ENCODE data around the gene SUGT1. TPM values are rescaled to one million over a fixed set of nuclear protein-coding genes. Genes with fewer than 3 reads are reported as not detected.
"Not testable (repeated sequence)": the region's sequence is repeated elsewhere in the genome, so short reads cannot be mapped to it uniquely, and the experiment has no call there.

Gene SUGT1
- total RNA-seq, 2 donors from 2014 or later, result 33.4 to 38.3 TPM

- TF ChIP-seq CTCF (IDR thresholded peaks at IDR 0.05), result peak in 1 of 2 donors; percentile 48
- no peaks in the 10 kb centered on the region for H3K27me3 ChIP-seq
- DNase-seq (ENCODE audit: low spot score), result no peak
- no peaks in the 10 kb centered on the region for H3K4me1 ChIP-seq
- no peak overlapping the region for H3K4me3 ChIP-seq
- no peaks in the 10 kb centered on the region for H3K9me3 ChIP-seq
- H3K27ac ChIP-seq, result no peak overlapping the region
- H3K36me3 ChIP-seq, result peaks cover 70% of the 10 kb centered on the region
Measured at GRCh38 chr13:52665325-52665724, 12.7 kb downstream of the SUGT1 start.

DNA sequence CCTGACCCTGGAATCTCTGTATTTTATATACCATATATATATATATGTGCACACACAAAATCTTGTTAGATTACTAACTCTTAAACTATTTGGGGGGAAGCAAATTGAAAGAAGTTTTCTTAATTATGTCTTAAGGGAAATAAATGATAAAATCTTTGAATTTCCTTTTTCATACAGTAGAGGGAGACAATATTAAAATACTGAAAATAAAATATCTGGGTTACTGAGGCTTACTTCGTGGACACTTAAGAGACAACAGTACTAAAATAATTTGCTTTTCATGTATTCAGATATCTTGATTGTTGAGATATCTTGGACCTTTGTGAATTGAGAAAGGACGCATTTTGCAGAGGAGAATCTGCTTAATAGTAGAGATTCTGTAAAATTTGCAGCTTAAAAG is 17.0 kb downstream of the SUGT1 start:
- Histone ChIP-seq H3K4me3 (no peak overlapping the region), H3K27ac (no peak overlapping the region), H3K27me3 (no peaks in the 10 kb centered on the region), H3K9me3 (no peaks in the 10 kb centered on the region), H3K36me3 (peaks cover 47% of the 10 kb centered on the region), H3K4me1 (no peaks in the 10 kb centered on the region)
- no peak for TF ChIP-seq CTCF (IDR thresholded peaks at IDR 0.05)
- DNase-seq (ENCODE audit: low spot score), result no peak

DNA sequence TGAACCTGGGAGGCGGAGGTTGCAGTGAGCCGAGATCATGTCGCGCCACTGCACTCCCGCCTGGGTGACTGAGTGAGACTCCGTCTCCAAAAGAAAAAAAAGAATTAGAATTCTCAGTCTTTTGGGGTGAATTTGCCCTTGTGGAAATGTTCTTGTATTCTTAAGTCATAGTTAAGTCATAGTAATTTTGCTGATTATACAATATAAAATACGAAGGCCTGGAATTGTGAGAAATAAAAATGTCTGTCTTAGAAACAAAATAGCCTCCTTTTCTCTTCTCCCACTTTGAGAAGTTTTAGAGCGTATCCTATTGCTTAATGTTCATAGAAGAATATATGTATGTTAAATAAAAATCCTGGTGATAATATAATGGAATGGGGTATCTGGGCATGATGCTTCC is 18.1 kb downstream of the SUGT1 start:
- no peak for TF ChIP-seq CTCF (IDR thresholded peaks at IDR 0.05)
- Histone ChIP-seq H3K36me3 (peaks cover 48% of the 10 kb centered on the region), H3K4me3 (no peak overlapping the region), H3K27me3 (no peaks in the 10 kb centered on the region), H3K9me3 (no peaks in the 10 kb centered on the region), H3K27ac (no peak overlapping the region), H3K4me1 (no peaks in the 10 kb centered on the region)
- DNase-seq (ENCODE audit: low spot score), result no peak

DNA sequence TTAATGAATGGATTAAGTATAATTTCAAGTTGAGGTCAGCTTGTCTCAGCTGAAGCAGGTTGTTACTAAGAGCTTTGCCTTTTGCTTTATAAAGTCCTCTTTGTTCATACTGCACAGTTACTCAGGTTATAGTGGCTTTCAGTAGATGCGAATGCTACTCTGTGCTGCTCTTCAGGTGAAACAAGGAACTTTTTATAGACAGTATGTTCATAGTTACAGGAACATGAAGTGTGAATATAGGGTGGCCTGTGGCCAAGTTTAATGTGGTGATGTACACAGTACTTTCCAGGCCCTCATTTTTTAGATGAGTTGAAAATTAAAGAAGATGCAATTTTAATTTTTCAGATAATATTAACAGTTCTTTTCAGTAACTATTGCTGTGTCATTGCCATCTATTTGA is 20.8 kb downstream of the SUGT1 start:
- Histone ChIP-seq H3K9me3 (no peaks in the 10 kb centered on the region), H3K27ac (no peak overlapping the region), H3K36me3 (peaks cover 44% of the 10 kb centered on the region), H3K27me3 (no peaks in the 10 kb centered on the region), H3K4me3 (no peak overlapping the region), H3K4me1 (no peaks in the 10 kb centered on the region)
- TF ChIP-seq CTCF (IDR thresholded peaks at IDR 0.05), result no peak
- no peak for DNase-seq (ENCODE audit: low spot score)

- no peak for TF ChIP-seq CTCF (IDR thresholded peaks at IDR 0.05)
- Histone ChIP-seq H3K4me1 (no peaks in the 10 kb centered on the region), H3K27me3 (no peaks in the 10 kb centered on the region), H3K36me3 (peaks cover 63% of the 10 kb centered on the region), H3K27ac (no peak overlapping the region), H3K4me3 (no peak overlapping the region), H3K9me3 (no peaks in the 10 kb centered on the region)
- DNase-seq (ENCODE audit: low spot score), result no peak
Measured at GRCh38 chr13:52677823-52678222, 25.2 kb downstream of the SUGT1 start.

- not testable (repeated sequence) for H3K27me3 ChIP-seq; DNase-seq (ENCODE audit: low spot score); H3K9me3 ChIP-seq; H3K27ac ChIP-seq; H3K4me1 ChIP-seq; H3K4me3 ChIP-seq
- H3K36me3 ChIP-seq, result peaks cover 66% of the 10 kb centered on the region
Measured at GRCh38 chr13:52685806-52686205, 33.2 kb downstream of the SUGT1 start.
